Measurements from ENCODE around the gene BSPH1. TPM values are rescaled to one million over a fixed set of nuclear protein-coding genes. Genes with fewer than 3 reads are reported as not detected.
"Not testable (repeated sequence)": the region's sequence is repeated elsewhere in the genome, so short reads cannot be mapped to it uniquely, and the experiment has no call there.

BSPH1 gene
- total and polyA plus RNA-seq, 10 of the 15 experiments (the other 5 are each of a cell fraction or from before 2014, with no cell fraction given), result not detected

- FAIRE-seq, result no peak
- RAD21 ChIA-PET (ENCODE audit: unreplicated experiment), result no interaction called here
Measured at GRCh38 chr19:47973529-47973928, 18.4 kb downstream of the BSPH1 start.

GRCh38 chr19:47955936-47956335 lies 36.0 kb downstream of the BSPH1 start:
- ATAC-seq; H3K36me3 ChIP-seq (ENCODE audit: control insufficient read depth in 2 of 2, insufficient read depth in 2 of 2, low read length in 1 of 2); DNase-seq (ENCODE audit: low read depth, low spot score); H3K4me2 ChIP-seq (ENCODE audit: control insufficient read depth, insufficient read depth); FAIRE-seq; H2AFZ ChIP-seq (ENCODE audit: control insufficient read depth, low read depth, low read length); in situ Hi-C loops (cut with MboI); RAD21 ChIA-PET (ENCODE audit: unreplicated experiment); SMC1A ChIA-PET (ENCODE audit: uncharacterized antibody, unreplicated experiment); BruUV-seq (replicated peaks); intact Hi-C loops (cut with micrococcal nuclease; ENCODE audit: unreplicated experiment); H3K4me3 ChIP-seq; H3K27me3 ChIP-seq (replicated peaks in 1 of 2; ENCODE audit: control insufficient read depth in 2 of 2, insufficient read depth in 2 of 2, low read length in 1 of 2); CTCF ChIA-PET; H3K9ac ChIP-seq (ENCODE audit: control insufficient read depth, insufficient read depth, low read length); H4K20me1 ChIP-seq (ENCODE audit: control insufficient read depth, insufficient read depth); H3K9me3 ChIP-seq (replicated peaks; ENCODE audit: control insufficient read depth, insufficient read depth, low read length); H3K79me2 ChIP-seq (ENCODE audit: control insufficient read depth, insufficient read depth, low read length); H3K4me1 ChIP-seq (ENCODE audit: control insufficient read depth, insufficient read depth, low read length); POLR2A ChIA-PET; H3K27ac ChIP-seq (ENCODE audit: control insufficient read depth, insufficient read depth): not testable (repeated sequence)
- WGBS (ENCODE audit: insufficient coverage, insufficient replicate concordance, low lambda C conversion rate, missing lambda C conversion rate), result 50% methylated on average over 7 of the region's 11 CpGs

More at GRCh38 chr19:47973529-47973928, 18.4 kb downstream of the BSPH1 start:
- no peaks in the 10 kb centered on the region for H3K4me1 ChIP-seq (ENCODE audit: control insufficient read depth, insufficient read depth, low read length)
- no peak for ATAC-seq
- ChIA-PET POLR2A (no interaction called here), SMC1A (ENCODE audit: uncharacterized antibody, unreplicated experiment) (no interaction called here), CTCF (interaction anchor here (1.2 kb wide), 1 partner anchor 11 kb away, joined by 3 read pairs; no protein-coding TSS in a partner anchor)
- H3K9ac ChIP-seq (ENCODE audit: control insufficient read depth, insufficient read depth, low read length), result no peak overlapping the region
- TF ChIP-seq ZBTB40 (IDR thresholded peaks at IDR 0.05; ENCODE audit: borderline replicate concordance), result no peak
- no peak for TF ChIP-seq CREB1 (IDR thresholded peaks at IDR 0.05; ENCODE audit: low read depth)
- TF ChIP-seq ZNF24 (IDR thresholded peaks at IDR 0.05), result no peak
- no peak for TF ChIP-seq FOS (IDR thresholded peaks at IDR 0.05; ENCODE audit: borderline replicate concordance, extremely low read depth, insufficient read length)
- TF ChIP-seq PAX8 (IDR thresholded peaks at IDR 0.05), result no peak
- no peak for TF ChIP-seq SREBF1 (IDR thresholded peaks at IDR 0.05; ENCODE audit: low read length)
- no peak for TF ChIP-seq HDGF (IDR thresholded peaks at IDR 0.05)
- no peak for TF ChIP-seq GATAD2B (conservative IDR thresholded peaks at IDR 0.05; ENCODE audit: low read depth)
- TF ChIP-seq ESRRA (IDR thresholded peaks at IDR 0.05; ENCODE audit: low read length), result no peak
- no peak for TF ChIP-seq MEF2A (IDR thresholded peaks at IDR 0.05; ENCODE audit: insufficient read depth, low read depth, low read length)
- no peak for TF ChIP-seq SMARCA5 (IDR thresholded peaks at IDR 0.05)
- TF ChIP-seq BHLHE40 (IDR thresholded peaks at IDR 0.05; ENCODE audit: borderline replicate concordance in 1 of 2, low read depth in 2 of 2, low read length in 1 of 2), result no peak
- no peak for TF ChIP-seq SMAD5 (IDR thresholded peaks at IDR 0.05; ENCODE audit: low read depth)
- TF ChIP-seq CBX3 (IDR thresholded peaks at IDR 0.05; ENCODE audit: borderline replicate concordance, low read depth), result no peak
- TF ChIP-seq CHD1 (IDR thresholded peaks at IDR 0.05; ENCODE audit: low read depth, low read length), result no peak
- TF ChIP-seq FOXK2 (IDR thresholded peaks at IDR 0.05), result no peak
- TF ChIP-seq POLR2A (IDR thresholded peaks at IDR 0.05; ENCODE audit: low read depth, low read length), result no peak
- H3K4me3 ChIP-seq, result no peak overlapping the region
- WGBS (ENCODE audit: insufficient coverage, insufficient replicate concordance, low lambda C conversion rate, missing lambda C conversion rate), result 45% methylated on average over 6 of the region's 6 CpGs
- intact Hi-C loops (cut with micrococcal nuclease; ENCODE audit: unreplicated experiment), result no loop called here
- BruUV-seq (replicated peaks), result no TSS peak
- H3K9me3 ChIP-seq (replicated peaks; ENCODE audit: control insufficient read depth, insufficient read depth, low read length), result no peaks in the 10 kb centered on the region
- H3K4me2 ChIP-seq (ENCODE audit: control insufficient read depth, insufficient read depth), result no peak overlapping the region
- no peaks in the 10 kb centered on the region for H3K27me3 ChIP-seq (replicated peaks in 1 of 2; ENCODE audit: control insufficient read depth in 2 of 2, insufficient read depth in 2 of 2, low read length in 1 of 2)
- no peak overlapping the region for H3K27ac ChIP-seq (ENCODE audit: control insufficient read depth, insufficient read depth)
- no peaks in the 10 kb centered on the region for H4K20me1 ChIP-seq (ENCODE audit: control insufficient read depth, insufficient read depth)
- in situ Hi-C loops (cut with MboI), result loop anchor here (5.0 kb wide), 1 partner anchor 184 kb away; no protein-coding TSS in a partner anchor
- no peak overlapping the region for H2AFZ ChIP-seq (ENCODE audit: control insufficient read depth, low read depth, low read length)
- no peaks in the 10 kb centered on the region for H3K36me3 ChIP-seq (ENCODE audit: control insufficient read depth in 2 of 2, insufficient read depth in 2 of 2, low read length in 1 of 2)
- no peaks in the 10 kb centered on the region for H3K79me2 ChIP-seq (ENCODE audit: control insufficient read depth, insufficient read depth, low read length)
- DNase-seq (ENCODE audit: low read depth, low spot score), result no peak
